IMR-90 (cell line): ENCODE results near the gene USP14.

Source experiments
- CEBPB ChIP-seq: IDR thresholded peaks from 2 replicates; pipeline ENCODE4 v1.6.1; 2012; ENCODE audit warnings: low read depth, low read length, improper control_type of control experiment
- CTCF ChIP-seq: conservative IDR thresholded peaks from 2 replicates; pipeline ENCODE4 v1.5.1; 2012; ENCODE audit warnings: mild to moderate bottlenecking, low read depth, low read length, improper control_type of control experiment
- ELK1 ChIP-seq: fragments of 150-350 bp; IDR thresholded peaks from 2 replicates; pipeline ENCODE4 v1.6.1; 2016; ENCODE audit warnings: low read depth, mild to moderate bottlenecking, low read length, moderate library complexity, borderline replicate concordance
- FOS ChIP-seq: fragments of 150-350 bp; IDR thresholded peaks from 2 replicates; pipeline ENCODE4 v1.6.1; 2016; ENCODE audit warnings: low read depth, low read length
- MAZ ChIP-seq: IDR thresholded peaks from 2 replicates; pipeline ENCODE4 v1.6.1; 2012; ENCODE audit warnings: low read depth, mild to moderate bottlenecking, low read length, improper control_type of control experiment, moderate library complexity, borderline replicate concordance
- NFE2L2 ChIP-seq: fragments of 150-350 bp; IDR thresholded peaks from 2 replicates; pipeline ENCODE4 v1.6.1; 2016; ENCODE audit warnings: low read depth, mild to moderate bottlenecking, low read length
- POLR2A ChIP-seq: IDR thresholded peaks from 2 replicates; pipeline ENCODE4 v1.6.1; 2012; ENCODE audit warnings: mild to moderate bottlenecking, low read depth, low read length
- RAD21 ChIP-seq: IDR thresholded peaks from 2 replicates; pipeline ENCODE4 v1.6.1; 2012; ENCODE audit warnings: low read length, improper control_type of control experiment
- RCOR1 ChIP-seq: IDR thresholded peaks from 2 replicates; pipeline ENCODE4 v1.6.1; 2012; ENCODE audit warnings: mild to moderate bottlenecking, low read length, improper control_type of control experiment; ENCODE audit not compliant: insufficient replicate concordance
- RFX5 ChIP-seq: IDR thresholded peaks from 2 replicates; pipeline ENCODE4 v1.8.0; 2012; ENCODE audit warnings: low read depth, mild to moderate bottlenecking, low read length, moderate library complexity
- SMC3 ChIP-seq: fragments of 150-350 bp; IDR thresholded peaks from 2 replicates; pipeline ENCODE4 v1.6.1; 2016; ENCODE audit warnings: low read depth, mild to moderate bottlenecking, antibody characterized with exemption, low read length, moderate library complexity
- USF2 ChIP-seq: fragments of 150-350 bp; IDR thresholded peaks from 2 replicates; pipeline ENCODE4 v1.6.1; 2017; ENCODE audit warnings: mild to moderate bottlenecking, antibody characterized with exemption, low read length, low read depth

GRCh38 chr18:231563-231962 lies 73.2 kb downstream of the USP14 start:
- no peak for TF ChIP-seq FOS
- TF ChIP-seq CTCF, result no peak
- no peak for TF ChIP-seq RCOR1
- no peak for TF ChIP-seq MAZ
- TF ChIP-seq NFE2L2, result no peak
- no peak for TF ChIP-seq POLR2A
- no peak for TF ChIP-seq ELK1
- TF ChIP-seq RAD21, result no peak
- no peak for TF ChIP-seq CEBPB
- TF ChIP-seq USF2, result no peak
- no peak for TF ChIP-seq RFX5
- TF ChIP-seq SMC3, result no peak
